GM19023 (cell line): ENCODE results near the gene ATCAY.

ENCODE experiments used
- ATAC-seq: cut with Tn5 transposase; IDR thresholded peaks from one replicate; pipeline ENCODE4 v1.9.1; 2021; ENCODE audit warnings: mild to moderate bottlenecking, moderate library complexity; ENCODE audit not compliant: unreplicated experiment

The ATCAY gene

GRCh38 chr19:3968556-3969434 is 88.3 kb downstream of the ATCAY start:
- no peak for ATAC-seq

DNA sequence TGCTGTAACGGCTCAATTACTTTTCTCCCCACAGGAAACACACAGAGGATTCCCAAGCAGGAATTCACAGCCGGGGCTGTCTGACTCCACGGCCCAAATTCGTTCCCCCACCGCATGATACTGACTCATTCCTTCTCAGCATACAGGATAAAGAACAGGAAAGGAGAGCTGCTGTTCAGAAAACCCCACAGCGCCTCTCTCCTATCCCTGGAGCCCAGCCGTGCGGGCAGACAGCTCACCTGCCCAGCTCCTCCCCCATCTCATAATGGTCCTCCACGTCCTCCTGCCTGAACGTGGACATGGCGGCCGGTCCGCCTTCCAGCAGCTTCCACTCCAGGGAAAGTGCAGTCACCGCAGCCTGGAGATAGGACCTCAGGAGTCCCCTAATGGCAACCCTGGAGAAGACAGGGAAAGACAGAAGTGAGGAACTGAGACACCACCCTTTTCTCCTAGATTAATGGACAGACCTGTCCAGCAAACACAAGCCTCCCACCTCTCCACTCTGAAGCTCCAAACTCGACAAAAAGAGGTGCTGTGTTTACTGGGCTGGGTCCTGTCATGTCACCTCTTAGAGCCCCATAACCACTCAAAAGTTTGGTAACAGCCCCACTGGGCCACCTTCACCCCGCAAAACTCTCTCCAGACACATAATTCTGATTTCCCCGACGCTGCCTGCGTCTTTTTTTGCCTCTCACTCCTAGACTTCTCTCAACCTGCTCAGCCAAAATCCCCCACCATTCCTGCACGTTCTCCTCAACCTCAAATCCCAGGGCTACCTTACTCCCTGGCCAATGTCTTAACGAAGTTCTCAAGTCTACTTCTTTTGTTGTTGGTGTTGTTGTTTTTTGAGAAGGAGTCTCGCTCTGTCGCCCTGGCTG is 89.2 kb downstream of the ATCAY start:
- ATAC-seq = no peak

GRCh38 chr19:3970313-3970807 is 89.9 kb downstream of the ATCAY start:
- ATAC-seq = no peak

DNA sequence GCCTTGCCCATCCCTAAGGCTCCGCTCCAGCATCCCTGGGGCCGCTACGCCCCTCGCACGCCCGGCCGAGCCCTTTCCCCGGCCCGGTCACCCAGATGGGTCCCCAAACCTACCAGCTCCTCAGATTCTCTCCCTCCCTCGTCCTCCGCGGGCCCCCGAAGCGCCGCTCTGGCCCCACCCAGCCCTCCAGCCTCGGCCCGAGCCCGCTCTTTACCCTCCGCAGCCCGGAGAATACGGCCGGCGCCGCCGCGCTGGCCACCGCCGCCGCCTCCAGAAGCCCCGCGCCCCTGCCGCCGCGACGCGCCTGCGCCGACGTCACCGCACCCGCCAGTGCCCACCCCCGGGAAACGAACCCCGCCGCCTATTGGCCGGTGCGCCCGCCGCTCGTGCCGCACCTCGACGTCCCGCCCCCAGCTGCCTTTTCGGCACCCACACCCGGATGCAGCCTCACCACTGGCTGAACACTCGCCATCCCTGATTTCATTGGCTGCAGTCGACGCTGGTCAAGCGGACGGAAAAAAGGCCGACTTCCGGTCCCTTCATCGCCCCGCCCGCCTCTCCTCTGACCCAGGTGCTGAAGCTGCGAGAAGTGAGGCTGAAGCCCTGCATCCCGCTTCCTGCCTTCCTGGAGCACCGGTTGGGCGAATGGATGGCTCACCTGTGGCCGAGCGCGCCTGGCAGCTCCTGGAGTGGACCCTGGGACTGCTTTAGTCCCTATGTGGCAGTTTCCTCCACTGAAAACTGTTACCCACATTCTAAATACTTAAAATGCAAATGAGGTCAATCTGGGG is 90.5 kb downstream of the ATCAY start, which contains the start of gene DAPK3:
Gene DAPK3, minus strand, starts transcription at position 292 of the 791 bp plus-strand sequence. CDS start 1,364 bp downstream, outside the sequence.
- peak; percentile 96 for ATAC-seq

DNA sequence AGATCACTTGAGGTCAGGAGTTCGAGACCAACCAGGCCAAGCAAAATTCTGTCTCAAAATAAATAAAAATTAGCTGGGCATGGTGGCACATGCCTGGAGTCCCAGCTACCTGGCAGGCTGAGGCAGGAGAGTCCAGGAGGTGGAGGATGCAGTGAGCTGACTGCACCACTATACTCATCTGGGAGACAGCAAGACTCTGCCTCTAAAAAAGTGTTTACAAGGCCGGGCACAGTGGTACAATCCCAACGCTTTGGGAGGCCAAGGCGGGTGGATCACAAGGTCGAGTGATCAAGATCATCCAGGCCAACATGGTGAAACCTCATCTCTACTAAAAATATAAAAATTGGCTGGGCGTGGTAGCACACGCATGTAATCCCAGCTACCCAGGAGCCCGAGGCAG is 94.7 kb downstream of the ATCAY start:
- no peak for ATAC-seq

- no peak for ATAC-seq
Measured at GRCh38 chr19:3975637-3976087, 95.2 kb downstream of the ATCAY start.

DNA sequence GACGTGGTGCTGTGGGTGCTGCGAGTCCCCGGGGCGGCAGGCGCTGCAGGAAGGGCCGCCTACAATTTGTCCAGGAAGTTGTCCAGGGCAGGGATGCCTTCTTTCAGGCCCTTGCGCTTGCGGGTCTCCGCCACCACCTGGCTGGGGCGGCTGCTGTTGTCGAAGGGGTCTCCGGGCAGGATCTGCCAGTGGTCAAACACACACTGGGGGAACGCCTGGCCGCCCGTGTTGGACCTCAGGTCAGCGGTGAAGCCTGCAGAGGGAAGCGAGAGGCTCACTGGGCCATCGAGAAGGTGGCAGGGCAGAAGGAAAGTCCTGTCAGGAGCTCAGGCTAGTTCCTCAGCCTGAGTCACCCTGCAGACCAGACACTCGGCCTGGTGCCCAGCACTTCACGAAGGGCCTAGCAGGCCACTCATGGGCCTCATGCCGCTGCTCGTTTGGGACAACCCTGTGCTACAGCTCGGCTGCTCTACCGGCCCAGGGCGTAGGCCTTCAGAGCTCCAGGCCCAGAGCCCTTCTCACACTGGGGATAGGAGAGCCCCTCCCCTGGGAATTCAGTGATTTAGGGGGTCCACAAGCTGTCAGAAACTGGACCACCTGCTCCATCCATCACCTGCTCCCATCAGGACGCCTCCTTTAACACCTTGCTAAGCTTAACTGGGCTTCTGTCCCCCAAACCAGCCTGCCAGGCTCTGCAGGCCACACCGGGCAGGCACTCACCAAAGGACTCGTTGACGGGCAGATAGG is 96.2 kb downstream of the ATCAY start:
- ATAC-seq = no peak
